ENCODE data around the gene TAGLN. TPM values are rescaled to one million over a fixed set of nuclear protein-coding genes. Genes with fewer than 3 reads are reported as not detected.

Gene TAGLN
- total RNA-seq = 1 to 10 TPM; 4.6 to 5.4 TPM

DNA sequence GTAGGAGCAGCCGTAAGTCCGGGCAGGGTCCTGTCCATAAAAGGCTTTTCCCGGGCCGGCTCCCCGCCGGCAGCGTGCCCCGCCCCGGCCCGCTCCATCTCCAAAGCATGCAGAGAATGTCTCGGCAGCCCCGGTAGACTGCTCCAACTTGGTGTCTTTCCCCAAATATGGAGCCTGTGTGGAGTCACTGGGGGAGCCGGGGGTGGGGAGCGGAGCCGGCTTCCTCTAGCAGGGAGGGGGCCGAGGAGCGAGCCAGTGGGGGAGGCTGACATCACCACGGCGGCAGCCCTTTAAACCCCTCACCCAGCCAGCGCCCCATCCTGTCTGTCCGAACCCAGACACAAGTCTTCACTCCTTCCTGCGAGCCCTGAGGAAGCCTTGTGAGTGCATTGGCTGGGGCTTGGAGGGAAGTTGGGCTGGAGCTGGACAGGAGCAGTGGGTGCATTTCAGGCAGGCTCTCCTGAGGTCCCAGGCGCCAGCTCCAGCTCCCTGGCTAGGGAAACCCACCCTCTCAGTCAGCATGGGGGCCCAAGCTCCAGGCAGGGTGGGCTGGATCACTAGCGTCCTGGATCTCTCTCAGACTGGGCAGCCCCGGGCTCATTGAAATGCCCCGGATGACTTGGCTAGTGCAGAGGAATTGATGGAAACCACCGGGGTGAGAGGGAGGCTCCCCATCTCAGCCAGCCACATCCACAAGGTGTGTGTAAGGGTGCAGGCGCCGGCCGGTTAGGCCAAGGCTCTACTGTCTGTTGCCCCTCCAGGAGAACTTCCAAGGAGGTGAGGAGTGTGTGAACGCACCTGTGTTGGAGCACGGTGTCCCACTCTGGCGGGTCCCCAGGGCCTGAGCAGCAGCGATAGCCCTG lies at the start of gene TAGLN:
TAGLN (plus strand) TSS at position 318 of the 863 bp plus-strand sequence. CDS start 3,644 bp downstream, outside the sequence.

DNA sequence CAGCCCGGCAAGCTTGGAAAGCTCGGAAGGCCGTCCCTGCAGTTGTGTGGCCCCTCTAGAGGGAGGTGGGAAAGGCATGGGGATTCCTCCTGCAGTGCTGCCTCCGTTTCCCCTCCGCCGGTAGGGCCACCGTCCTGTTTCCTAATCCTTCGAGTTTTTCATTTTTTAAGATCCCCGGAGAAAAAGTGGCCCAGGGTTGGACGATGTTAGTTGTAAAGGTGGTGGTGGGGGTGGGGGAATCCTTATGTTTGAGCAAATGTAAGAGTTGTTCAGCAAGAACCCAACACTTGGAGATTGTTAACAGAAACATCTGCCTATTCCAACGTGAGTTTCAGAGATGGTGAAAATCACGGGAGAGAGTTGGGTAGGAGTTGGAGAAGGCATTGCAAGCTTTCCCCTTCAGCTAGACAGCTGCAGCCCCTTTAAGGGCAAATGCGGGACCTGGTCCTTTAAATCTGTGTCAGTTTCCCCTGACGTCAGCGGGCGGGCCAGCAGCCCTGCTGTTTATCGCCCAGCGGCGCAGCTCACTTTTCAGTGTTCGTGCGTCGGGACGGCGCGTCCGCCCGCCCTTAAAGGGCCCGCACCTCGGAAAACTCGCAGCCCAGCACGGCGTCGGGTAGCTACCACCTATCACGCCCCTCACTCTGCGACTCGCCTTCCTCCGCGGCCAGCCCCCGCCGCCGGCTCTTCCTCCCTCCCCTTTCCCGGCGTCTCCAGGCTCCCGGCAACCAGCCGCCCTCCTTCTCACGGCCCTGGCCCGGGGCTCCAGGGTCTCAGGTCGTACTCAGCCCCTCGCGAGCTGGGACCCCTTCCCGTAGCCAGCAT lies 20.7 kb upstream of the TAGLN start, which contains the start of gene SIDT2:
SIDT2 (plus strand) TSS at position 534 of the 825 bp plus-strand sequence. CDS start 521 bp downstream, outside the sequence.

DNA sequence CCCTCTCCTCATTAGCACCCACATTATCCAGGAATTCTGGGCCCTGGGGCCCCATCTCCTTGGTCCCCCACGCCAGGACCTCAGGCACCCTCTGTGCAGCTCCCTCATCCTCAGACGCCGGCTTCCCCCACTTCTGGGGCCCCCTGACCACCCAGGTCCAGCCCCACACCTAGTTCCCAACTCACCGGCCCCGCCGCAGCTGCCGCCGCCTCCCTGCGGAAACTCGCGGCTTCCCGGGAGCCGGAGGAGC lies 32.6 kb downstream of the TAGLN start, which contains the start of gene PCSK7:
PCSK7 (minus strand) TSS at position 232 of the 250 bp plus-strand sequence. CDS start 2,229 bp downstream, outside the sequence.

GRCh38 chr11:117232092-117232878 lies 33.1 kb downstream of the TAGLN start, which contains the start of gene RNF214:
RNF214 (plus strand) TSS chr11:117232671; CDS start chr11:117234273, 1,602 bp downstream.

Other genes starting within 250 kb of the TAGLN start
- gene SIK3, start 100.9 kb upstream of the TAGLN start, total RNA-seq = 10 to 100 TPM; 40.9 to 41.6 TPM
- 10 to 100 TPM; 48.4 to 50.4 TPM for gene PAFAH1B2, start 55.1 kb upstream of the TAGLN start, total RNA-seq
- gene SIDT2, start 20.6 kb upstream of the TAGLN start, total RNA-seq = 10 to 100 TPM; 33.3 to 34.0 TPM
- gene PCSK7, start 32.7 kb downstream of the TAGLN start, total RNA-seq = 100 to 1,000 TPM; 195 to 200 TPM
- 10 to 100 TPM; 19.0 to 21.2 TPM for gene RNF214, start 33.3 kb downstream of the TAGLN start, total RNA-seq
- gene BACE1-AS, start 92.0 kb downstream of the TAGLN start, total RNA-seq = 1 to 10 TPM; 6.0 to 7.1 TPM
- under 1 TPM; 0.58 to 0.72 TPM for gene BACE1, start 116.9 kb downstream of the TAGLN start, total RNA-seq
- gene CEP164, start 128.5 kb downstream of the TAGLN start, total RNA-seq = 10 to 100 TPM; 30.0 to 34.5 TPM